HUES48 (cell line): ENCODE measurements around the gene SLC26A11.
"Not testable (repeated sequence)": the region's sequence is repeated elsewhere in the genome, so short reads cannot be mapped to it uniquely, and the experiment has no call there.

Experiments used
- H3K27ac ChIP-seq: one replicate; pipeline ENCODE4 v1.7.0; 2013; ENCODE audit warnings: low read depth, low read length, inconsistent platforms
- H3K27me3 ChIP-seq: 2 replicates; pipeline ENCODE4 v1.6.1; 2013; ENCODE audit warnings: mild to moderate bottlenecking, low read length; ENCODE audit not compliant: control insufficient read depth, insufficient read depth
- H3K36me3 ChIP-seq: 2 replicates; pipeline ENCODE4 v1.6.1; 2013; ENCODE audit warnings: low read length; ENCODE audit not compliant: control insufficient read depth, insufficient read depth
- H3K4me1 ChIP-seq: 2 replicates; pipeline ENCODE4 v1.6.1; 2013; ENCODE audit warnings: mild to moderate bottlenecking, low read length; ENCODE audit not compliant: control insufficient read depth, insufficient read depth
- H3K4me3 ChIP-seq: 2 replicates; pipeline ENCODE4 v1.5.1; 2013; ENCODE audit warnings: mild to moderate bottlenecking, low read depth, low read length
- H3K9ac ChIP-seq: 2 replicates; pipeline ENCODE4 v1.6.1; 2013; ENCODE audit warnings: mild to moderate bottlenecking, low read depth, low read length, moderate library complexity
- H3K9me3 ChIP-seq: 2 replicates; pipeline ENCODE4 v1.6.1; 2013; ENCODE audit warnings: low read length; ENCODE audit not compliant: control insufficient read depth, insufficient read depth

The SLC26A11 gene

DNA sequence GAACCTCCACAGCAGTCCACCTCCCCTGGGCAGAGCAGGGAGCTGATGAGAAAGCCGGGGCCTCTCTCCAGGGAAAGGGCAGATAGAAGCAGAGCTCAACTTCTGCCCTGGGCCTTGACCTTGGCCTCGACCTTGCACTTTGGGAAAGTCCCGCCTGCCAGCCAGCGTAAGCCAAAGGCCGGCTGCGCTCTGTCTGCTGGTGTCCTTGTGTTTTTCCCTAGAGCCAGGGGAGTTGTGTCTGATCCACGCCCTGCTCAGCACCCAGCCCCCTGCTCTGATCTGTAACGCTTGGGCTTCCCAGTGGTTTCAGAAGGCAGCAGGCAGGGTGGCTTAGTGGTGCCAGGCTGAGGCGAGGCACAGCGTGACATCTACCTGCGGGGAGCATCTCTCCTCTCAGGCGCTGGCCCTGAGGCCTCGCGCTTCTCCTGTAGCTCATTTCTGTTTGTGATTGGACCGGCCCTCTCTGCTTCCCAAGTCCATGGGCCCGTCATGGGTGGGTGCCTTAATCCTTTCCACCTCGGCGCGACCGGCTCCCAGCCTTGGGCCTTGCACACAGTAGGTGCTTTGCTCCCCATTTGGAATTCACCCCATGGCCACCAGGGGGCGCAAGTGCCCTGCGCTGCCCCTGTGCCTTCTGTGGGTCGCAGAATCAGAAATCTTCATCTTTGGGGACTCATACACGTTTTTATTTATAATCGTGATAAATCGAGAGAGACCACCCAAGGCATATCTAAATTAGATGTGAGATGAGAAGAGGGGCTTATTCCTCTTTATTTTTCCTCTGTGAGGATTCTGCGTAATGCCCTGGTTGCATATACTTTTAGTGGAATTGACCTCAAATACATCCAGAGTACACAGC, 24.3 kb upstream of the SLC26A11 start:
- Histone ChIP-seq H3K9me3 (no peaks in the 10 kb centered on the region), H3K9ac (no peak overlapping the region), H3K36me3 (no peaks in the 10 kb centered on the region), H3K27me3 (no peaks in the 10 kb centered on the region), H3K4me3 (no peak overlapping the region), H3K4me1 (no peaks in the 10 kb centered on the region; the same call in 1 of the 2 replicates), H3K27ac (no peak overlapping the region)

DNA sequence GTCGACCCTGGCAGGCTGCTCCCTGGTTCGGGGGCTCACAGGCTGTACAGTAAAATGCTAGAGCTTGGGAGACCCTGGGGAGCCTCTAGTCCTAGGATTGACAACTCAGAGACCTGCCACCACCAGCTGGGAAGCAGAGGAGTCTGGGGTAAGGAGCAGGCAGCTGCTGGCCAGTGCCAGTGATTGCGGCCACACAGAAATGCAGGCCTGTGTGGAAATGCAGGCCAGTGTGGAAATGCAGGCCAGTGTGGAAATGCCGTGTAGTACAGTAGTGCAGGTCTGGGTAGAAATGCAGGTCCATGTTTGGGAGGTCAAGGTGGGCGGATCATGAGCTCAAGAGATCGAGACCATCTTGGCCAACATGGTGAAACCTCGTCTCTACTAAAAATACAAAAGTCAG, 23.6 kb upstream of the SLC26A11 start:
- H3K27me3 ChIP-seq = no peaks in the 10 kb centered on the region
- H3K4me3 ChIP-seq = no peak overlapping the region
- H3K9ac ChIP-seq = no peak overlapping the region
- H3K27ac ChIP-seq = no peak overlapping the region
- H3K4me1 ChIP-seq = no peaks in the 10 kb centered on the region; the same call in 1 of the 2 replicates
- no peaks in the 10 kb centered on the region for H3K9me3 ChIP-seq
- no peaks in the 10 kb centered on the region for H3K36me3 ChIP-seq

DNA sequence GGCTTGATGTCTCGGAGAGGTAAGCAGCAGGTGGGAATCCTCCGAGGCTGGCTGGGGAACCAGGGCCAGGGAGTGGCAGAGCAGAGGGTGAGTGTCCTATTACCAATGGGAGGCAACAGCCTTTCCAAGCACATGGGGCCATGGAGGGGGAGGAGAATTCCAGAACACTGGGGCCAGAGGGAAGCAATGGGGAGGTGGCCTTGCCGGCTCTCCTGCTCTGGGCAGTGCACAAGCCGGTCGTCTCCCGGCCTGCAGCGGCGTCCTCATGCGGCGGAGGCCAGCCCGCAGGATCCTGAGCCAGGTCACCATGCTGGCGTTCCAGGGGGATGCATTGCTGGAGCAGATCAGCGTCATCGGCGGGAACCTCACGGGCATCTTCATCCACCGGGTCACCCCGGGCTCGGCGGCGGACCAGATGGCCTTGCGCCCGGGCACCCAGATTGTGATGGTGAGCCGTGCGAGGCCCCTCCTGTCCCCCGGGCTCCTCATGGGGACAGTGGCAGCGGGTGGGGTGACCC, 22.0 kb upstream of the SLC26A11 start:
- H3K9ac ChIP-seq = no peak overlapping the region
- no peaks in the 10 kb centered on the region; the same call in 1 of the 2 replicates for H3K4me1 ChIP-seq
- H3K36me3 ChIP-seq = no peaks in the 10 kb centered on the region
- no peak overlapping the region for H3K27ac ChIP-seq
- no peak overlapping the region for H3K4me3 ChIP-seq
- no peaks in the 10 kb centered on the region for H3K27me3 ChIP-seq
- no peaks in the 10 kb centered on the region for H3K9me3 ChIP-seq

DNA sequence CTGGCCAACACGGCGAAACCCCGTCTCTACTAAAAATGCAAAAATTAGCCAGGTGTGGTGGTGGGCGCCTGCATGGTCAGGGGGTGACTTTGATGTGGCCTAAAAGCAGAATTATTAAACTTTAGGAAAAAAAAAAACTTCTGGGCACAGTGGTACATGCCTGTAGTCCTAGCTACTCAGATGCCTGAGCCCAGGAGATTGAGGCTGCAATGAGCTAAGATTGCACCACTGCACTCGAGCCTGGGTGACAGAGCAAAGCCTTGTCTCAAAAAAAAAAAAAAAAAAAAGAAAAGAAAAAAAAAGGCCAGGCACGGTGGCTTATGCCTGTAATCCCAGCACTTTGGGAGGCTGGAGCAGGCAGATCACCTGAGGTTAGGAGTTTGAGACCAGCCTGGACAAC, 20.9 kb upstream of the SLC26A11 start:
- not testable (repeated sequence) for H3K36me3 ChIP-seq, H3K4me3 ChIP-seq, H3K27ac ChIP-seq, H3K9ac ChIP-seq, H3K4me1 ChIP-seq, H3K27me3 ChIP-seq, H3K9me3 ChIP-seq

DNA sequence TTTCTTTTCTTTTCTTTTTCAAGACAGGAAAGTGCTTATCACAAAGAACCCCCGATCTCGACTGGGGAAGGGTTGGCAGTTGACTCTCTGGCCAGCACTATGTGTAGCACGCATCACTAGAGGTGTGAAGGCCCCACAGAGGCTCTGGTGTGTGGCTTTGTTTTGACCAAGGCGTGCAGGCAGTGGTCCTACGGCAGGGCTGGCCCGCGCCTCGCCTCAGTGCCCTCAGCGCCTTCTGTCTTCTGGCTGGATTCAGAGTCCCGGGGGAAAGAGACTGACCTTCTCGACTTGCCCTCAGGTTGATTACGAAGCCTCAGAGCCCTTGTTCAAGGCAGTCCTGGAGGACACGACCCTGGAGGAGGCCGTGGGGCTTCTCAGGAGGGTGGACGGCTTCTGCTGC, 18.8 kb upstream of the SLC26A11 start:
- H3K4me3 ChIP-seq = no peak overlapping the region
- no peak overlapping the region for H3K9ac ChIP-seq
- H3K4me1 ChIP-seq = no peaks in the 10 kb centered on the region; the same call in 1 of the 2 replicates
- no peaks in the 10 kb centered on the region for H3K9me3 ChIP-seq
- H3K36me3 ChIP-seq = no peaks in the 10 kb centered on the region
- no peaks in the 10 kb centered on the region for H3K27me3 ChIP-seq
- no peak overlapping the region for H3K27ac ChIP-seq

DNA sequence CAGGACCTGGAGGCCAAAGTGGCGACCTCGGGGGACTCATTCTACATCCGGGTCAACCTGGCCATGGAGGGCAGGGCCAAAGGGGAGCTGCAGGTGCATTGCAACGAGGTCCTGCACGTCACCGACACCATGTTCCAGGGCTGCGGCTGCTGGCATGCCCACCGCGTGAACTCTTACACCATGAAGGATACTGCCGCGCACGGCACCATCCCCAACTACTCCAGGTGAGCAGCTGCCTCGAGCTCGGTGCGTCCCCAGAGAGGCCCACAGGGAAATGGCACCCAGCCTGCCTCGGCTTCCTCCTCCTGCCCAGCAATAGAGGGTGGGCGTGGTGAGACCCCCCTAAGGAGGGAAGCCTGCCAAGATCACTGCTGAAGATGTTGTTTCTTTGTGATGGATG, 18.0 kb upstream of the SLC26A11 start:
- no peak overlapping the region for H3K27ac ChIP-seq
- H3K9ac ChIP-seq = no peak overlapping the region
- no peak overlapping the region for H3K4me3 ChIP-seq
- no peaks in the 10 kb centered on the region for H3K36me3 ChIP-seq
- H3K4me1 ChIP-seq = no peaks in the 10 kb centered on the region; the same call in 1 of the 2 replicates
- no peaks in the 10 kb centered on the region for H3K27me3 ChIP-seq
- H3K9me3 ChIP-seq = no peaks in the 10 kb centered on the region

DNA sequence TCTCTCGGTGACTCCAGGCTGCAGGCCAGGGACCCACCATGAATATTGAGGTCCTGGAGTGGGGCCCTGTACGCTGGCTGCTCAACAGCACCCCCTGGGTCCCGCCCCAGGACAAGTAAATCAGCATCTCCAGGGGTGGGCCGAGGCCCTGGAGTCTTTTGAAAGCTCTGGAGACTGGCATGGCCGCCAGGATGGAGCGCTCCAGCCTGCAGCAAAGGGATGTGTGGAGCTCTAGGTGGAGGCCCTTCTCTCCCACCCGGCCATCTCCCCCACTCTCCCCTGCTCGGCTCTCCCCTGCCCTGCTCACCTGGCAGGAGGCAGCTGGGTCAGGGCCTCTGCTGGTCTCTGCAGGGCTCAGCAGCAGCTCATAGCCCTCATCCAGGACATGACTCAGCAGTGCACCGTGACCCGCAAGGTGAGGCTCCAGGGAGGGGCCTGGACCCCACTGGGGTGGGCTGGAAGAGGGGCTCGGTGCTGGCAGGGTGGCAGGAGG, 16.7 kb upstream of the SLC26A11 start:
- H3K9ac ChIP-seq = no peak overlapping the region
- H3K4me3 ChIP-seq = no peak overlapping the region
- no peaks in the 10 kb centered on the region for H3K27me3 ChIP-seq
- no peak overlapping the region for H3K27ac ChIP-seq
- H3K4me1 ChIP-seq = no peaks in the 10 kb centered on the region
- no peaks in the 10 kb centered on the region for H3K36me3 ChIP-seq
- H3K9me3 ChIP-seq = no peaks in the 10 kb centered on the region

DNA sequence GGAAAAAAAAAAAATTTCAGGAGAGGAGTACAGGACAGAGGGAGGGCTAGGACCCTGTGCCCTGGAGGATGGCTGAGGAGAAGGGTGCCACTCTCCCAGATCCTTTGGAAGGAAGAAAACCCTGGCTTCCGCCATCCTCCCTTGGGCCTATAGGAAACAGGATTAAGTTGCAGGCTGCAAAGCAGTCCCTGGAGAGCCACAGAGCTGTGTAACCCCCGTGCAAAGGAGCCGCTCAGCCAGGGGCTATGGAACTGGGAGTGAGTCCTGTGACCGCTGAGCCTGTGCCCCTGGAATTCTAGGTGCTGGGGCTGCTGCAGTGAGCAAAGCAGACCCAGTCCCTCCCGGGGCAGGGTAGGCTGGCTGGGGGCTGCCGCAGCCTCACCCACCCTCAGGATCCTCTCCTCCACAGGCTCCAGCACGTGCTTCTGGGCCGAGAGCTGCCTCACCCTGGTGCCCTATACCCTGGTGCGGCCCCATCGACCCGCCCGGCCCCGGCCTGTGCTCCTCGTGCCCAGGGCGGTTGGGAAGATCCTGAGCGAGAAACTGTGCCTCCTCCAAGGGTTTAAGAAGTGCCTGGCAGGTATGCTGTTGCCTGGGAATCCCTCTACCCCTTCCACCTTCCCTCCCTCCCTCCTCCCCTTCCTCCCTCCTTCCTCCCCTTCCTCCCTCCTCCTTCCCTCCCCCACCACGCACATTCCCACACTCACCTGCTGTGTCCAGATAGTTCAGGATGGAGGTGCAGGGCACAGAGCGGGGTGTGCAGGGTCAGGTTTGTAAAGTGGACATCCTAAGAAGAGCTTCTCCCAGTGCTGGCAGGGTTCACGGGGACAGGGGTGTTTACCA, 15.4 kb upstream of the SLC26A11 start:
- no peak overlapping the region for H3K4me3 ChIP-seq
- H3K27me3 ChIP-seq = no peaks in the 10 kb centered on the region
- no peak overlapping the region for H3K27ac ChIP-seq
- H3K9me3 ChIP-seq = no peaks in the 10 kb centered on the region
- no peak overlapping the region for H3K9ac ChIP-seq
- H3K4me1 ChIP-seq = no peaks in the 10 kb centered on the region
- H3K36me3 ChIP-seq = peaks cover 12% of the 10 kb centered on the region; the same call in 1 of the 2 replicates

DNA sequence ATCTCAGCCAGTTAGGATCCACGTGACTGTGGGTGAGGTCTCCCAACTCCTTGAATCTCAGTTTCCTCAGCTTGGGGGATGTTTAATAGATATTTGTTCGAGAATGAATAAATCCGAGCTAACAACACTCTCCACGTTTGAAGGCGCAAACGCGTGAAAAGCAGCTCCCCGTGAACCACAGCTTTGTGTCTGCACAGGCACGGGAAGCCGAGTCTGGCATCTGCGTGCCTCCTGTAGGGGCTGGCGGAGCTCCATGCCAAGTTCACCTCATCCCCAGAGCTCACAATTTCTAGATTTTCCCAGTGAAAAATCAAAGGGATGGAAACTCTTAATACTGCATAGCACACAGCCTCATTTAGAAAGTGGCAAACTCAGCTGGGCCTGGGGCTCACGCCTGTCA, 14.4 kb upstream of the SLC26A11 start:
- H3K27ac ChIP-seq = no peak overlapping the region
- H3K9ac ChIP-seq = no peak overlapping the region
- H3K36me3 ChIP-seq = peaks cover 21% of the 10 kb centered on the region
- no peak overlapping the region for H3K4me3 ChIP-seq
- H3K27me3 ChIP-seq = no peaks in the 10 kb centered on the region
- no peaks in the 10 kb centered on the region for H3K9me3 ChIP-seq
- H3K4me1 ChIP-seq = no peaks in the 10 kb centered on the region

DNA sequence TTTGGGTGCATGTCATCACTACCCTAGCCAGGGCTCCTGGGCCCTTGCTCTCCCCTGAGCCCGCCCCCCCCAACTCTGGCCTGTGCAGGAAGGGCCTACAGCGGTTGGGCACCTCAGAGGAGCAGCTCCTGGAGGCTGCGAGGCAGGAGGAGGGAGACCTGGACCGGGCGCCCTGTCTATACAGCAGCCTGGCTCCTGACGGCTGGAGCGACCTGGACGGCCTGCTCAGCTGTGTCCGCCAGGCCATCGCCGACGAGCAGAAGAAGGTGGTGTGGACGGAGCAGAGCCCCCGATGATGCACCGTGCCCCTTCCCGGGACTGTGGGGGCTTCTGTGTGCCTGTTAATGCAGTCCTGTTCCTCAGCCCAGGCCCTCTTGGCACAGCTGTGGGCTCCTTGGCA, 12.2 kb upstream of the SLC26A11 start:
- H3K9me3 ChIP-seq = no peaks in the 10 kb centered on the region
- no peak overlapping the region for H3K4me3 ChIP-seq
- no peak overlapping the region for H3K27ac ChIP-seq
- no peak overlapping the region for H3K9ac ChIP-seq
- peaks cover 38% of the 10 kb centered on the region for H3K36me3 ChIP-seq
- H3K4me1 ChIP-seq = no peaks in the 10 kb centered on the region
- H3K27me3 ChIP-seq = no peaks in the 10 kb centered on the region

DNA sequence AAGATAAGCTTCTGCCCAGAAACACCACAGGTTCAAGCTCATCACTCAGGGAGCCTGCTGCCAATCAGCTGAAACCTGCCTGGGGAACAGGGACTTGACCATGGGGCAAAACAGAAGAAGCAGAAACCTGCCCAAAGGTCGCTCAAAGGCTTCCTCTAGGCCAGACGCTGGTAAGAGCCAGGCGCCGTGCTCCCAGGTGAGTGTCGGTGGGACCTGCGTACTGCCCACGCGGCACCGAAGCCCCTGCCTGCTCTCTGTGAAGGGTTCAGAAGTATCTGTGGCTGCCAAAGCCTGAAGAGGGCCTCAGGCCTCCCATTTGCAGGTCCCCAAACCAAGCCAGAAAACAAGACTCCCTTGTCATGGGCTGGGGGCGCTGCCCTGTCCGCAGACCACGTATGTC, 10.5 kb upstream of the SLC26A11 start:
- peaks cover 45% of the 10 kb centered on the region for H3K36me3 ChIP-seq
- no peak overlapping the region for H3K27ac ChIP-seq
- H3K4me1 ChIP-seq = no peaks in the 10 kb centered on the region

More for the DNA sequence above, 10.5 kb upstream of the SLC26A11 start:
- Histone ChIP-seq H3K4me3 (no peak overlapping the region), H3K9me3 (no peaks in the 10 kb centered on the region), H3K27me3 (no peaks in the 10 kb centered on the region), H3K9ac (no peak overlapping the region)
